Thymus (tissue), 11 donors: ENCODE results near the gene ZNF506. TPM values are rescaled to one million over a fixed set of nuclear protein-coding genes. Genes with fewer than 3 reads are reported as not detected.
A peak's percentile ranks its signal among the peaks of the same experiment; 100 is the strongest.
"Not testable (repeated sequence)": the region's sequence is repeated elsewhere in the genome, so short reads cannot be mapped to it uniquely, and the experiment has no call there.

Experiments used
- DNase-seq, 9 donors: peaks; one replicate each; pipeline ENCODE4 v3.0.0-alpha.2; 2013; ENCODE audit warnings: low spot score in 9 of 9, low read depth in 6 of 9, missing footprints in 1 of 9
- H3K27ac ChIP-seq, 2 donors: one replicate each; pipeline ENCODE4 v1.5.1; 2013; ENCODE audit warnings: control low read depth in 1 of 2, low read depth in 1 of 2, low read length in 1 of 2, mild to moderate bottlenecking in 1 of 2, moderate library complexity in 1 of 2
- H3K27me3 ChIP-seq, 2 donors: one replicate each; pipeline ENCODE4 v1.5.1; 2013; ENCODE audit warnings: low read length in 1 of 2; ENCODE audit not compliant: control insufficient read depth in 2 of 2, insufficient read depth in 1 of 2
- H3K36me3 ChIP-seq, 2 donors: one replicate each; pipeline ENCODE4 v1.5.1; 2013; ENCODE audit warnings: low read length in 1 of 2, mild to moderate bottlenecking in 1 of 2, moderate library complexity in 1 of 2; ENCODE audit not compliant: control insufficient read depth in 2 of 2, insufficient read depth in 2 of 2
- H3K4me1 ChIP-seq, 2 donors: one replicate each; pipeline ENCODE4 v1.5.1; 2013; ENCODE audit warnings: low read length in 2 of 2; ENCODE audit not compliant: control insufficient read depth in 2 of 2, insufficient read depth in 2 of 2
- H3K4me3 ChIP-seq, 2 donors: one replicate each; pipeline ENCODE4 v1.5.1; 2013; ENCODE audit warnings: low read length in 2 of 2, control low read depth in 1 of 2, mild to moderate bottlenecking in 1 of 2
- H3K9me3 ChIP-seq, 2 donors: one replicate each; pipeline ENCODE4 v1.5.1; 2013; ENCODE audit warnings: low read length in 1 of 2, mild to moderate bottlenecking in 1 of 2; ENCODE audit not compliant: control insufficient read depth in 2 of 2, insufficient read depth in 1 of 2
- whole genome bisulfite sequencing: extraction: QIAGEN DNeasy Blood & Tissue Kit; methylation state at CpG from one replicate; pipeline ENCODE4 v1.1.7; 2013; 5-methylcytosine and 5-hydroxymethylcytosine counted together
- polyA plus RNA-seq: library from polyadenylated mRNA; stranded (reverse); fragments of 200-250 nt; gene quantifications from one replicate; pipeline ENCODE4 v1.2.3, GENCODE V29; 2013
- total RNA-seq: library from RNA; stranded (reverse); fragments of 120-200 nt; gene quantifications from one replicate; pipeline ENCODE4 v1.2.4, GENCODE V29; 2013
- donor health status: healthy.

Gene ZNF506
- total and polyA plus RNA-seq, 2 donors: 14.4 to 15.6 TPM

DNA sequence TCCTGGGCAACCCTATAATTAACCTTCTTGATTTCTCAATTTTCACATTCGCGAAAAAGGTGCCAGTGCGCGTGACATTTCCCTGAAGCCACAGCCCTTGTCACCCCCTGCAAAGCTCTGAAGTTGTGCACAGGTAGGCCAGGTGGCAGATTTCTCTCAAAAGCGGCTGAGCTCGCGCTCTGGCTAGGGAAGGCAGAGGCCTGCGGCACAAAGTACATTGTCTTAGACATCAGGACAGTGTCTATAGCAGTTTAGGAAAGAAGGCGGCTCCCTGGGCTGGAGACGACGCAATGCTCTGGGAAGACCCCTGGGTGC, 45.7 kb downstream of the ZNF506 start:
- DNase-seq: no peak
- WGBS: 3% methylated on average over 11 of the region's 11 CpGs
- H3K4me1 ChIP-seq: peaks cover 10 to 16% of the 10 kb centered on the region in 2 donors
- H3K27ac ChIP-seq: peak overlapping the region; percentile 71 to 72
- peaks cover 0 to 4% of the 10 kb centered on the region in 2 donors for H3K36me3 ChIP-seq
- H3K9me3 ChIP-seq: no peaks in the 10 kb centered on the region
- H3K4me3 ChIP-seq: peak overlapping the region; percentile 91 to 94
- no peaks in the 10 kb centered on the region for H3K27me3 ChIP-seq

DNA sequence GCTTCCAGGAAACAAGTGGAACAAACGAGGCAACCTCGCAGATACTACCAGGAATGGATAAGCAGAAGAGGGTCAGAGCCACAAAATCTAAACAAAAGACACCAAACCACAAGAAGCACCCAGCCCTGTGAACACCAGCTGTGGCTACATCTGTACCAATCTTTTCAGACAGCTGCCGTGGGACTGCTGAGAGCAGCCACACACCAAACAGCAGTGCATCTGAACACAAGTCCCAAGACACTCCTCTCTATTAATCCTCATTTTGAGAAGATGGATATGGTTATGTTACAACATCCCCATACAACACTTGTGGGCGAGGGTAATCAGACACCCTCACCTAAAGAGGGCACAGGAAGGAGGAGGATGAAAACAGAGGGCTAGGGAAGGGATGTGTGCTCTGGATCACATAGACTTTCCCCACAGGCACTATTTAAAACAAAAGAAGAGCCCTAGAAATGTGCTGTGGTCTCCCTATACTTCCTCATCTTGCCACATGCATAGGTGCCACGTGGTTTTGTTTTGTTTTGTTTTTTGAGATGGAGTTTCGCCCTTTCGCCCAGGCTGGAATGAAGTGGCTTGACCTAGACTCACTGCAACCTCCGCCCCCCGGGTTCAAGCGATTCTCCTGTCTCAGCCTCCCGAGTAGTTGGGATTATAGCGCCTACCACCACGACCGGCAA, 47.1 kb downstream of the ZNF506 start:
- peaks cover 10 to 16% of the 10 kb centered on the region in 2 donors for H3K4me1 ChIP-seq
- no peaks in the 10 kb centered on the region for H3K9me3 ChIP-seq
- no peak overlapping the region for H3K27ac ChIP-seq
- H3K36me3 ChIP-seq: peaks cover 0 to 4% of the 10 kb centered on the region in 2 donors
- no peak overlapping the region for H3K4me3 ChIP-seq
- peak in 1 of 9 donors; percentile 20 for DNase-seq
- 75% methylated on average over 14 of the region's 14 CpGs for WGBS
- H3K27me3 ChIP-seq: no peaks in the 10 kb centered on the region

DNA sequence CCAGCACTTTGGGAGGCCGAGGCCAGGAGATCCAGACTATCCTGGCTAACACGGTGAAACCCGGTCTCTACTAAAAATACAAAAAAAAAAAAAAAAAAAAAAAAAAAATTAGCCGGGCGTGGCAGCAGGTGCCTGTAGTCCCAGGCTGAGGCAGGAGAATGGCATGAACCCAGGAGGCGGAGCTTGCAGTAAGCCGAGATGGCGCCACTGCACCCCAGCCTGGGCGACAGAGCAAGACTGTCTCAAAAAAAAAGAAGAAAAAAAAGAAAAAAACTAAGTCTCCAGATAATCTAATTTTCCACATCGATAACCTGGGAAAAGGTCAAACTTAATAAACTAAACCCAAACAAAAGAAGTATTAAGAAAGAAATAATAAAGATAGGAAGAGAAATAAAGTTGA, 49.6 kb downstream of the ZNF506 start:
- 99% methylated on average over 10 of the region's 10 CpGs for WGBS

DNA sequence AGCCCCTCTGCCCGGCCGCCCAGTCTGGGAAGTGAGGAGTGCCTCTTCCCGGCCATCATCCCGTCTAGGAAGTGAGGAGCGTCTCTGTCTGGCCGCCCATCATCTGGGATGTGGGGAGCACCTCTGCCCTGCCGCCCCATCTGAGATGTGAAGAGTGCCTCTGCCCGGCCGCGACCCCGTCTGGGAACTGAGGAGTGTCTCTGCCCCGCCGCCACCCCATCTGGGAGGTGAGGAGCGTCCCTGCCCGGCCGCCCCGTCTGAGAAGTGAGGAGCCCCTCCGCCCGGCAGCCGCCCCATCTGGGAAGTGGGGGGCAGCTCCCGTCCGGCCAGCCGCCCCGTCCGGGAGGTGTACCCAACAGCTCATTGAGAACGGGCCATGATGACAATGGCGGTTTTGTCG, 51.6 kb downstream of the ZNF506 start:
- H3K4me1 ChIP-seq, DNase-seq: not testable (repeated sequence)
- WGBS: 97% methylated on average over 28 of the region's 28 CpGs

More for the DNA sequence above, 49.6 kb downstream of the ZNF506 start:
- not testable (repeated sequence) for H3K27ac ChIP-seq, DNase-seq, H3K27me3 ChIP-seq, H3K36me3 ChIP-seq, H3K9me3 ChIP-seq, H3K4me3 ChIP-seq
- H3K4me1 ChIP-seq: peaks cover 6 to 10% of the 10 kb centered on the region in 2 donors

DNA sequence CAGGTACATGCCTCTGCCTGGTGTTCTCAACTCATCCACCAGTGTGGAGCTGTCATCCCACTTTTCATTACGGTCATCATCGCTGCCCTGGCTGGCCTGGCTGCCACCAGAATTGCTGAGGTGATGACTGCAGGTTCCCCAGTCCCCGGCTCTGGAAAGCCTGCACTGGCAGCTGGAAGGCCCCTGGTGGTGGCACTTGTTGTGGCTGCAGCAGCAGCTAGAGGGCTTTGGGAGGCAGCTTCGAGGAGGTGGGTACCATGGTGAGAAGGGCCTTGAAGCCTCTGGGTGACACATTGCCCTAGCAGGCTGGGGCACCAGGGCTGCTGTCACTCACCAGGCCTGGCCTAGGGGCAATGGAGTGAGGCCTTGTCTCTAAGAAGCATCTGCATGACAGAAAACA, 63.4 kb downstream of the ZNF506 start:
- no peak overlapping the region for H3K4me3 ChIP-seq
- H3K36me3 ChIP-seq: no peaks in the 10 kb centered on the region
- H3K9me3 ChIP-seq: peaks cover 2 to 30% of the 10 kb centered on the region in 2 donors
- H3K27ac ChIP-seq: no peak overlapping the region
- no peaks in the 10 kb centered on the region for H3K27me3 ChIP-seq
- WGBS: 96% methylated on average over 4 of the region's 4 CpGs
- no peak for DNase-seq
- no peaks in the 10 kb centered on the region for H3K4me1 ChIP-seq

More for the DNA sequence above, 51.6 kb downstream of the ZNF506 start:
- not testable (repeated sequence) for H3K4me3 ChIP-seq, H3K9me3 ChIP-seq, H3K27me3 ChIP-seq, H3K27ac ChIP-seq, H3K36me3 ChIP-seq

DNA sequence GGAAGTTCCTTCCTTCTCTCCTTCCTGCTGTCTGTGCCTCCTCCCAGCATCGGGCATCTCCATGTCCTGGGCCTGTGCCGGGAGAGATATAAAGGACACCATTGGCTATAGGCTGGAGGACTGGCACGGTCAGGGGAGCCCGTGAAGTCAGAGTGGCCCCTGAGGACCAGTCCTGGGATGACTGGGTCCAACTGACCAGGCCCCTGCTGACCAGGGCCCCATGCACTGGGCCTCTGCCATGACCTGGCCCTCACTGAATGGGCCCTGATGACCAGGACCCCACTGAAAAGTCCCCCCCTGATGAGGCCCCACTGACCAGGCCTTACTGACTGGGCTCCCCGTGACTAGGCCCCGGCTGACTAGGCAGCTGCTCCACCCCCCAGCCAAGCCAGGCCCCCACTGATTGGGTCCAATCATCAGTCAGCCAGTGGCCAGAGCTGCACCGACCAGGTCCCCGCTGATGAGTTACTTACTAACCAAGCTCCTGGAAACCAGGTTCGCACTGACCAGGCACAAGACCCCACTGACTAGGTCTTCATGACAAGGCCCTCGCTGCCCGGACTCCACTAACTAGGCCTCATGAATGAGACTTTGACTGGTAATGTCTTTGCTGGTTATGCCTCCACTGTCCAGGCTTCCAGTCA, 68.7 kb downstream of the ZNF506 start:
- H3K4me1 ChIP-seq: no peaks in the 10 kb centered on the region
- H3K9me3 ChIP-seq: peaks cover 3 to 73% of the 10 kb centered on the region in 2 donors
- H3K27me3 ChIP-seq: no peaks in the 10 kb centered on the region
- H3K4me3 ChIP-seq: no peak overlapping the region
- no peak overlapping the region for H3K27ac ChIP-seq
- 97% methylated on average over 11 of the region's 11 CpGs for WGBS
- no peak for DNase-seq
- no peaks in the 10 kb centered on the region for H3K36me3 ChIP-seq

DNA sequence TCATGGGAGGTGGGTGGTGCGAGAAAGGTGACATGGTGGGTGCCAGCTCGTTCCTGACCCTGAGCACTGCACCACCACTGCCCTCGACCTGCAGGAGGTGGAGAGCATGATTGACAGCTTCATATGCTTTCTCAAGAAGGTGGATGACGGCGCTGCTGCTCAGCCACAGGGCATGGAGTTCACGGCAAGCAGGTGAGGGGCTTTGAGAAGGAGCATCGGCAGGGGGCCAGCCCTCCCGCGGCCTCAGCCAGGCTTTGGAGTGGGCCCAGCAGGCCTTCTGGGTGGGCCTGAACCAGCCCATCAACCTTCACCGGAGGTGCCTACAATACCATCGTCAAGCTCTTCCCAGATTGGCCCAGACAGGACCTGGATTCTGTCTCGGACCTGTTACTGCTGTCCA, 69.7 kb downstream of the ZNF506 start:
- peaks cover 3 to 79% of the 10 kb centered on the region in 2 donors for H3K9me3 ChIP-seq
- no peak for DNase-seq
- H3K36me3 ChIP-seq: no peaks in the 10 kb centered on the region
- 87% methylated on average over 12 of the region's 12 CpGs for WGBS
- no peaks in the 10 kb centered on the region for H3K4me1 ChIP-seq
- H3K4me3 ChIP-seq: no peak overlapping the region
- no peak overlapping the region for H3K27ac ChIP-seq
- H3K27me3 ChIP-seq: no peaks in the 10 kb centered on the region

DNA sequence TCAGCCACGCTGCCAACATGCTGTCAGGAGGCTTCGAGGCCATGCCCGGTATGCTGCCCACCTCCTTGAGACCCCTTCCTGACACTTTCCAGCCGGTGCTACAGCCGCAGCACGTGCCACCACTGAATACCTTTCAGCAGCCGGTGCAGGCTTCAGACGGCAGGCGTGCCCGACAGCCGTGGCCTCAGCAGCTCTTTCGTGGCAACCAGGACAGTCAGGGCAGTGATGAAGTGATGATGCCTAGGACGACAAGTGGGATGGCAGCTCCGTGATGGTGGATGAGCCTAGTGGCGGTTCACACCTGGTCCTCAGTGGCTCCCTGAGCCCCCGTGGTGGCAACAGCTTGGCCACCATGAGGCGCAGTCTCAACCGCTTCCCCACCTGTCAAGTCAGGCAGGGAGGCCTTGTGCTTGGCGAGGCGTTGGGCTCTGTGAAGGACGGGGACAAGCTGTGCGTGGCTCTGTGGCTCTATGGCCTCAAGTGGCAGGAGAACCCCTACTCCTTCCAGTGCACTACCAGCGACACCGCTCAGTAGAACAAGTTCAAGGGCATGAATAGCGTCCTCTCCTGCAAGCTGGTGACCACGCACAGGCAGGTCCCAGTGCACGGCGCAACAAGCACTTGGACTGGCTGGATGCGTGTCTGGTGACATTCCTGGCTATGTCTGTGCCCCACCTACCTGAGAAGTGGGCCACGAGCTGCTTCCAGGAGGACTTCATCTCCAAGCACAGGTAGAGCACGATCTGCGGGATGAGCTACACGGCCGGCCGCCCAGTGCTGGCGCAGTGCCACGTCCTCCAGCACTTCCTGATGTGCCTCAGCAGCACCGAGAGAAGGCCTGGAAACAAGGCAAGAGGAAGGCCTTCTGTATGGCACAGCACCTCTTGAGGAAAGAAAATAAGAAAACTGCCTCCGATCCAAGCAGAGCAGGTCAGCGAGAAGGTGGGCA, 70.4 kb downstream of the ZNF506 start:
- Histone ChIP-seq H3K4me3 (no peak overlapping the region), H3K27ac (no peak overlapping the region), H3K9me3 (peaks cover 3 to 84% of the 10 kb centered on the region in 2 donors), H3K36me3 (no peaks in the 10 kb centered on the region), H3K27me3 (no peaks in the 10 kb centered on the region), H3K4me1 (no peaks in the 10 kb centered on the region)
- no peak for DNase-seq
- 96% methylated on average over 40 of the region's 40 CpGs for WGBS
